RKO (cell line): ENCODE measurements around the gene SH2D3A.
"Not testable (repeated sequence)": the region's sequence is repeated elsewhere in the genome, so short reads cannot be mapped to it uniquely, and the experiment has no call there.

ENCODE experiments used
- DNase-seq: peaks from one replicate; pipeline ENCODE4 v3.0.0-alpha.2; 2016; ENCODE audit warnings: low spot score

Gene SH2D3A

DNA sequence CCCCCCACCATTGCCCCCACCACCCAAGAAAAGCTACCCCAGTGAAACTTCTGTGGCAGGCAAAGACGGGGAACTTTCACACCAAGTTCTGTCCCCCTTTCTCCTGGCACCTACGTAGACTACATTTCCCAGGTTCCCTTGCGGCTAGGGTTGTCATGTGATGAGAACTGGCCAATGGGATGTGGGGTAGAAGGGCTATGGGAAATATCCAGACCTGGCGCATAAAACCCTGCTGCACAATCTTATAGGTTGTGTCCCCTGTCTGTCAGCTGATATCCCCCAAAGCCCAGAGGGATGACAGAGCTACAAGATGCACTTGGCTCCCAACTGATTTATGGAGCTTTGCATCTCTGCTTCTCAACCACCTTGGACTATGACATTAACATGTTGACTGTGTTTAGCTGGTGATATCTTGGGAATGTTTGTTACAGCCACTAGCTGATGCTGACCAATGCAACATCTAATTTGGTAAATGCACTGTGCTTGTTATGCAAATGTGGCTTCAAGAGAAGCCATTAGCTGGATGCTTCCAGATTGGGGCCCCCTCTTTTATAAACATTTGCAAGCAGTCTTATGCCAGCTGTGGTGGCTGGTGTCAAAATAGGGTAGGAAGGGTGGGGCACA lies 6.1 kb downstream of the SH2D3A start:
- DNase-seq, result peak; percentile 21

DNA sequence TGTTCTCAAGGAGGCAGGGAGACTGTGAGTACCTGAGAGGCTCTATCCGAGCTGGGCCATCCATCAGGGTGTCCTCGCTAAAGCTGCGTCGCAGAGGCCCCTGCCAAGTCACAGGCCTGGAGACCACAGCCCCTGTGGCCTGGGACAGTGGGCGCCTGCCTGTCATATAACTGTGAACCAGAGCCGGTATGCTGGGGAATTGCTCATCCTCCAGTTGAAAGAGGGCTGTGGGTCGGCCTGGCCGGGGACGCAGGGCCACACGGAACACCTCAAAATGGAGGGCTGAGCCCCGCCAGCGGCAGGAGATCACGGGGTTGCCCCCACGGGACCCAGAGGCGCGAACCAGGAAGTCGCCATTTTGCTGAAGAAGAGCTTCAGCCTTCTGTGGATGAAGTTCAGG lies 6.6 kb downstream of the SH2D3A start:
- no peak for DNase-seq

DNA sequence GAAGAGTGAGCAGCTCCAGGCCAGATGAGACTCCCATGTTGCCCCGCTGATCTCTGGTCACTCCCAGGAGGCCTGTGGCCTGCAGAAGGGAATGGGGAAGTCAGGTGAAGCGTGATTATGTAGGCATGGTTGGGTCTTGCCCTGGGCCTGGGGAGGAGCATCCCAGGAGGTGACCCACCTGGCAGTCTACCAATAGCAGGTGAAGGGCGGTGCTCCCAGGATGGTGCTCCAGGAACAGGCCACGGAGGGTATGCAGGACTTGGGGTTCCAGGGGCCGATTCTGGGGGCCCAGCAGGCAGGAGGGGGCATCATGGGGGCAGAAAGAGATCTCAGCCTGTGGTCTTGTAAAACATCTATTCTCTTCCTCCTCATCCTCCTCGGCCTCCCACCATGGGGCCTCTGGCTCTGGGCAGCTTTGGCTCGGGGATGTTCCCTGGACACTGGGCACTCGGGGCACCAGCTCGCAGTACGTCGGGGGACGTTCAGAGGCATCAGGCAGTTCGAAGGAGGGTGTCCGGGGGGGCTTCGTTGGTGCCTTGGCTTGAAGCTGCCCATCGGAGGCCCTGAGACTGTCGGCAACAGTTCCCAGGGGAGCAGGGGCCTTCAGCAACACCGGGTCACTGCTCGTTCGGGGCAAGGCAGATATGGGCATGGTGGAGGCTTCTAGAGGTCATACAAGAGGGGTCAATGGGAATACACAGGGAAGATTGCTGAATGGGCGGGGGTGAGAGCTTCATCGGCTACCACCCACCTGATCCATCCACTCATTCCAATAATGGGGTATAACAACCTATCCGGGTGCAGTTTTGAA lies 12.4 kb downstream of the SH2D3A start:
- DNase-seq, result no peak

DNA sequence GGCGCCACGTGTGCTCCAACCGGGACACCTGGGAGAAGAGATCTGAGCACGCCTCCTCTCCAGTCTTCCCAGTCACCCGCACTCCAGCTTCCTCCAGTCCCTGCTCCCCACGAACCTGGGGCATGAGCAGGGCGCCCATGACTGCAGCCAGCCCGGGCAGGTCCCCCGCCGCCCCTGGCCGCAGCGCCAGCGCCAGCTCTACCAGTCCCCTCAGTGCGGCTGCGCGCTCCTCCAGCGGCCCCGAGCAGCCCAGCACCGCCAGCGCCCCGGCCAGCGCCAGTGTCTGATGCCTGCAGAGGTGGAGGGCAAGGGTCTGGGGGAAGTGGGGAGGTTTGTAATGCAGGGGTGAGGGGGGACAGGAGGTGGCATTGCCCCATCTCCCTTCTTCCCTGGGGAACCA lies 13.1 kb downstream of the SH2D3A start:
- no peak for DNase-seq

DNA sequence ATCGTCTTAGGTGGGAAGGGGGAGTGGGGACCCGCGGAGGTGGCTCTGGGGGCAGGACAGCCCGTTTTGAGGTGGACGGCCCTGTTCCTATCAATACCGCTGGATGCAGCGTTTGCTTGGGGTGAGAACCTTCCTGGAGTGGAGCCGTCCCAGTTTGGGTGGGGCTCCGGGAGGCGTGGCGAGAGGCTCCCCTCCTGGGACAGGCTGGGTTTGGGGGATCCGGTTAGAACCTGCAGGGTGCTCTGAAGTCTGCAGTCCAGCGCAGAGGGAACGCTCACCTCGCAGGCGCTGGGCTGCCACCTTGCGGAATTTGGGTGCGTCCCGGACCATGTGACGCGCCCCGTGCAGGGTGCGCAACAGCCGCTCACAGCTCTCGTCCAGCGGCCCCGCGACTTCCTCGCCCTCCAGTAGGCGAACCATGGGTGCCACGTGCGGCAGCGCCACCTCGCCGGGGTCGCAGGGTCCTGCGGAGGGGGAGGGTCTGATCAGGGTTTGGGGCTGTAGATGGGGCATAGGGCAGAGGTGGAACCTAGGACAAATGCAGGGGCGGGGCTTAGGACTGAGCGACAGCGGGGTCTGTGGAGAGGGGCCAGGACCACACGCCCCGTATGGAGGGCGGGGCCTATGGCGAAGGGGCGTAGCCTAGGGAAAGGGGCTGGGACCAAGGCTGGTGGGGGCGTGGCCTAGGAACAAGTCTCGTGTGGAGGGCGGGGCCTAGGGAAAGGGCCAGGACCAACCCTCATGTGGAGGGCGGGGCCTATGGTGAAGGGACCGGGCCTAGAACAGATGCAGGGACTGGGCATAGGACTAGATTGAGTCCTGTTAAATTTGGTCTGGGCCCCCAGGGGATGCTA lies 13.8 kb downstream of the SH2D3A start:
- DNase-seq, result peak; percentile 45

DNA sequence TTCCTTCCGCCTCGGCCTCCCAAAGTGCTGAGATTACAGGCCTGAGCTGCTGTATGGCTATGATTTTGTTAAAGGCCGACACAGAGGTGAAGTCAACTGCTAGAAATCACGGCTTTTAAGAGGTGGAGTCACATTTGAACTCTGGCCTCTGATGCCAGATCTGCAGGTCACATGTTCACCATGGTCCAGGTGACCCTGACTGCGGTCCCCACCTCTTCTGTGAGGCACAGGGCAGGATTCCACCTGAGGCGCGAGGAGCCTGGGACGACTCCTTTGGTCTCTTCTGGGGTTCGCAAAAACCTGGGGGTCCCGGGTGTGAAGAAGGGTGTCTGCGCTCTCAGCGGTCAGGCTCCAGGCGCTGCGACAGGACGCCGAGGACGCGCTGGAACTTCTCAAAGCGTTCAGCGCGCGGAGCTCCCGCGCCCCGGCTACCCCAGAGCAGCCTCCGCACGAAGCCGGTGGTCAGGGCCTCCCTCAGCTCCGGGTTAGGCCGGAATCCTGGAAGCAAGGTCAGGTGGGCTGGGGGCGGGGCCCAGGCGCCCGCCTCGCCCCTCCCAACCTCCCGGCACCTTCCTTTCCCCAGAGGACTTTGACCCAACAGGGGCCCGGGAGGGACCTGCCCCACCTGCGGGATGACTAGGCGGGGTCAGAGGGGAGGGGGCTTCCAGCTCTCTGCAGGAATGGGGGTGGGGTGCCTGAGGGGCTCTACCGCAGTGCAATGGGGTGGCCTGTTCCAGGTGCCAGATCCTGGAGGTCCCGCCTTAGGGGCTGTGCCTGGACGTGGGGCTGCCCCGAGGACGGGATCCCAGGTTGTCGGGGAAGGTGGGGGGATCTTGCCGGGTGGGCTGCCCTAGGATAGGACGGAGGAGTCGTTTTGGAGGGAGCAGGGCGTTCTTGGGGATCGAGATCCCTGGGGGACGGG lies 14.7 kb downstream of the SH2D3A start:
- DNase-seq, result no peak

DNA sequence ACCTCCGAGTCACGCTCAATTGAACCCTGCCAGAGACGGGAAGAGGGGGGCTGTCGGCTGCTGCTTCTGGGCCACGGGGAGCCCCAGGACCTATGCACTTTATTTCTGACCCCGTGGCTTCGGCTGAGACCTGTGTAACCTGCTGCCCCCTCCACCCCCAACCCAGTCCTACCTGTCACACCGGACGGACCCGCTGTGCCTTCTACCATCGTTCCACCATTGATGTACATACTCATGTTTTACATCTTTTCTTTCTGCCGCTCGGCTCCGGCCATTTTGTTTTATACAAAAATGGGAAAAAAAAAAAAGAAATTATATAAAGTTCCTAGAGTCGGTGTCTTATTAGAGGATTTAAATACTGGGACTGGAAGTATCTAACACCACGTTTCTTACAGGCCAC lies 16.0 kb downstream of the SH2D3A start:
- no peak for DNase-seq

DNA sequence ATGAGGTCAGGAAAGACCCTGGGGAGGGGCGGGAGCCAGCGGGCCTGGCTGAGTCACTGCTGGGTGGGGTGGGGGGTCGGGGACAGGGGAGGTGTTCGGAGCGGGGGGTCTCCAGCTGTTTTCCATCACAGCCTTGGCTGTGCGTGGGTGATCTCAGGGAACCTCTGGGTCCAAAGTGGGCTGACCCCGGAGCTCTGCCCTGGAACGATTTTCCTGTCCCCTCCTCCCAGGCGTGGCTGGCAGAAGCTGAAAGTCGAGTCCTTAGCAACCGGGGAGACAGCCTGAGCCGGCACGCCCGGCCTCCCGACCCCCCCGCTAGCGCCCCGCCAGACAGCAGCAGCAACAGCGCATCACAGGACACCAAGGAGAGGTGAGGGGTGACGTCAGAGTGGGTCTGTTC lies 17.2 kb downstream of the SH2D3A start:
- DNase-seq, result no peak

DNA sequence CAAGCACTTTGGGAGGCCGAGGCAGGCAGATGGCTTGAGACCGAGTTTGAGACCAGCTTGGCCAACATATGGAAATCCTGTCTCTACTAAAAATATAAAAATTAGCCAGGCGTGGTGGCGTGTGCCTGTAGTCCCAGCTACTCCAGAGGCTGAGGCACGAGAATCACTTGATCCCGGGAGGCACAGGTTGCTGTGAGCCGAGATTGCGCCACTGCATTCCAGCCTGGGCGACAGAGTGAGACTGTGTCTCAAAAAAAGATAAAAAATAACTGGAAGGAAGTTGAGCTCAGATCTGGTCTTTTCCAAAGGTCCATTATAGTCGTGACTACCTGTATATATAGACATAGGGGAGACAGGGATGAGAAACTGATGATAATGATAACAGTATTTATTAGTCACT lies 18.7 kb downstream of the SH2D3A start:
- DNase-seq, result not testable (repeated sequence)

DNA sequence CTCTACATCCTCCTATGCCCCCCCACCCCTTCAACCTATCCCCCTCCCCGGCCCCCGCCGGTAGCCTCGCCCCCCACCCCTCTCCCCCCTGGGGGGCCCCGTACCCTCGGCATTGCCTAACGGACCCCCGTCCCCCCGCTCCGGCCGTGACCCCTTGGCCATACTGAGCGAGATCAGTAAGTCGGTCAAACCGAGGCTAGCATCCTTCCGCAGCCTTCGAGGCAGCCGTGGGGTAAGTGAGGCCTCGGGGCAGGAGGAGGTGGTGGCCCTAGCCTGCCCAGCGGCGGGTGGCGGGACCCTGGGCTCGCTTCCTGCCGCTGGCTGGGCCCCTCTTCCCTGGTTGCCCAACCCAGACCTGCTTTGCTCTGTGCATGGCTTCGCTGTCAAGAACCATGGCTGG lies 21.3 kb downstream of the SH2D3A start:
- DNase-seq, result no peak

DNA sequence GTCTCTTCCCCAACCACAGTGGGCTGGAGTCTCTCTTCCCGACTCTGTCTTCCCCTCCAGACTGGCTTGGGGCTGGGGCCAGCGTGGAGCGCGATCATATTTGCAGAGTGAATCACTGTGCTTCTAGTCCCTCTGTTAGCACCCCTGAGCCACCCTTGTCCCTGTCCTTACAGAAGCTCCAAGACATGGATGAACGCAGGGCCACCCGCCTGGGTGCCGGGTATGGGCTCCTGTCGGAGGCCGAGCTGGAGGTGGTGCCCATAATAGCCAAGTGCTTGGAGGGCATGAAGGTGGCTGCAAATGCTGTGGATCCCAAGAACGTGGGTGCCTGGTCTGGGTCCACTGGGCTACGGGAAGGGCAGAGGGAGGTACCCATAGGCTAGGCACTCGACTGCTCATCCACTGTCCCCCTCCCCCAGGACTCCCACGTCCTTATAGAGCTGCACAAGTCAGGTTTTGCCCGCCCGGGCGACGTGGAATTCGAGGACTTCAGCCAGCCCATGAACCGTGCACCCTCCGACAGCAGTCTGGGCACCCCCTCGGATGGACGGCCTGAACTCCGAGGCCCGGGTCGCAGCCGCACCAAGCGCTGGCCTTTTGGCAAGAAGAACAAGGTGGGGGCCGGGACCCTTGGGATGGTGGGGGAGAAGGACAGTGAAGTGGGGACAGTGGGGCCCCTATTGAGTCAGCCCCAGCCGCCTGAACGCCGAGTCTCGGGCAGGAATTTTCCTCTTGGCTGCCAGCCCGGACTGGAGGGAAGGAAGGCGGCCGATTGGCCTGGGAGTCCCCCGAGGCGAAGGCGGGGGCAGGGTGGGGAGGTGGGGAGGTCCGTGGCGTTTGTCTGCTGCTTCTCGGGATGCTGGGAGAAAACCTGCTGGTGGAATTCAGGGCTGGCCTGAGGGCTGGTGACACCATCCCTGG lies 22.6 kb downstream of the SH2D3A start:
- no peak for DNase-seq

DNA sequence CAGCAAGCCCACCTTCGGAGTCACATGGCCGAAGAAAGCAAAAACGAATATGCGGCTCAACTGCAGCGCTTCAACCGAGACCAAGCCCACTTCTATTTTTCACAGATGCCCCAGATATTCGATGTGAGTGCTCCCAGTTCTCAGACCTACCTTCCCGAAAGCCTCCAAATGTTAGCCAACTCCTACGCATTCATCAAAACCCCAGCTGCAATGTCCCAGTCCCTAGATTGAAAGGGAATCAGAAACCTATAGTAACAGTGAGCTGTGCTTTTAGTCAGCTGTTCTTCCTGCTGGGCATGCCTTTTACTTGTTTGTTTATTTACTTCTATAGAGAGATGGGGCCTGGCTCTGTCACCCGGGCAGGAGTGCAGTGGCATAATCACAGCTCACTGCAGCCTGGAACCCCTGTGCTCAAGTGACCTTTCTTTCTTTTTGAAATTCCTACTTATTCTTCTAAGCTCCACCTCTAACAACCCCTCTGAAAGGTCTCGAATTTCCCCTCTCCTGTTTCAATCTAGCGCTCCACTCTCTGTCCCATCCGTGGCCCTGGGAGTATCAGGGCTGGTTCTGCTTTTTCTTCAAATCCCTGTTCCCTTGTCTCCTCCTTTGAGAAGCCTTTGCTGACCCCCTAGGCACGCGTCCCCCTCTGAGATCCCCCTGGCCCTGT lies 23.4 kb downstream of the SH2D3A start:
- no peak for DNase-seq

DNA sequence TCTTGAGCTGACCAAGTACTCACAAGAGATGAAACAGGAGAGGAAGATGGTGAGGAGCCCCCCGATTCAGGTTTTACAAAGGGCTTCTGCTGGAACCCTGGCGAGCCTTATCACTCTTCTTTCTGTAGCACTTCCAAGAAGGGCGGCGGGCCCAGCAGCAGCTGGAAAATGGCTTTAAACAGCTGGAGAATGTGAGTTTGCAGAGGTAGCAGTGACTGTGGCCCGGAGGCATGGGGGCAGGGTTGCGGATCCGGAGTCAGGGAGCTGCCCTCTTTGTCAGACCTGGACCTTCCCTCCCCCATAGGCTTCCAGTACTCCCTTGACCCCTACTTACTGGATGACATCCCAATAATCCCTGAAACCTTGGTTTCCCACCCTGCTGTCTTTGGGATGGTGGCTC lies 24.2 kb downstream of the SH2D3A start:
- DNase-seq, result no peak

DNA sequence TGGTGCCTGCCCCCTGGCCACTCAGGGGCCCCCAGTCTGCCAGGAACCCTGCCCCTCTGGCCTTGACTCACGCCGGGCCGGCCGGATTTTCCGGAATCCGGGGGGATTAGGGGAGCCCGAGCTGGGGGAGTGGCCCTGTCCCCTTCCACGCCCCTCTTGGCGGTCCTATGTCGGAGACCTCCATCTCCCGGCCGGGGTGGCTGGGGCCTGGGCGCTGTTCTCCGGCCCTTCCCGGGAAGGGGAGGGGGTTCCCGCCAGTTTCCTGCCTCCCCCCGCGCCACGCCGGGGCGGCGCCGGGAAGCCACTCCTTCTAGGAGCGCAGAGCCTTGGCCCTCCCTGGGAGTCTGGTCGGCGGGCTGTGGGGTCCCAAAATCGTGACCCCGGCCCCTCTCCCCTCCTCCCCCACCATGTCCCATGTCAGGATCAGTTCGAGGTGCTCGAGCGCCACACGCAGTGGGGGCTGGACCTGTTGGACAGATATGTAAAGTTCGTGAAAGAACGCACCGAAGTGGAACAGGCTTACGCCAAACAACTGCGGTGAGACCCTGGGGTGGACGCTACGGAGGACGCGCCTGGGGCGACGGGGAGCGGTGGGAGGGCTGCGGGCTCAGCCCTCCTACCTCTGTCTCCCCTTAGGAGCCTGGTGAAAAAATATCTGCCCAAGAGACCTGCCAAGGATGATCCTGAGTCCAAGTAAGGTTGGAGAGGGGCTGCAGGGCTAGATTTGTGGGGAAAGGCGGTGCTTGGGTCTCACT lies 26.5 kb downstream of the SH2D3A start:
- peak; percentile 66 for DNase-seq

DNA sequence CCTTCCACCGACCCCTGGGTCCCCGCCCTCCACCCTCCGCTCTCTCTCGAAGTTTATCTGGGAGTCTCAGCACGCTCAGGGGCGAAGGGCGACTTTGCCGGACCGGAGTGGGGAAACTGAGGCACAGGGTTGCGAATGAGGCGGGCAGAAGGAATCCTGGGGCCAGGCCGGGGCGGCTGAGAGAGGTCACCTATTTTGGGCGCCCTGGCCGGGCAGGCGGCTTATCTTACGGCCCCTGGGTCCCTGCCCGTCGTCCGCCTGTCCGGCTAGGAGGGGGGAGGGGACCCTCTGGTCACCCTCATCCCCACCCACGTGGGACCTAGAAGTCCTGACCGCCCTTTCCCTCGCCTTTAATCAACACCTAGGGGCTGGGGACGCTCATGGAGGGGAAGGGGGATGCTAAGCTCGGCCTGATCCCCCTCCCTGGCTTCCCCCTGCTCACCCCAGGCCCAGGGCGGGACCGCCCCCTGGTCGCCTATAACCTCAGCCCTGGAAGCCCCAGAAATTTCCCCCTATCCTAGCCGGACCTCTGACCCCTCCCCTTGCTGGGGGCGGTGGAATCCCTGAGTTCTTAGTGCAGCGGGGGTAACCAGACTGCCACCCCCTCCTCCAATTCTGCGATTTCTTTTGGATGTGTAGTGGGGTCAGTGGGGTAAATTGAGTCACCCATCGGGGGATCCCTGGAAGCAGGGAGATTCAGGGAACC lies 27.2 kb downstream of the SH2D3A start:
- DNase-seq, result peak; percentile 38

DNA sequence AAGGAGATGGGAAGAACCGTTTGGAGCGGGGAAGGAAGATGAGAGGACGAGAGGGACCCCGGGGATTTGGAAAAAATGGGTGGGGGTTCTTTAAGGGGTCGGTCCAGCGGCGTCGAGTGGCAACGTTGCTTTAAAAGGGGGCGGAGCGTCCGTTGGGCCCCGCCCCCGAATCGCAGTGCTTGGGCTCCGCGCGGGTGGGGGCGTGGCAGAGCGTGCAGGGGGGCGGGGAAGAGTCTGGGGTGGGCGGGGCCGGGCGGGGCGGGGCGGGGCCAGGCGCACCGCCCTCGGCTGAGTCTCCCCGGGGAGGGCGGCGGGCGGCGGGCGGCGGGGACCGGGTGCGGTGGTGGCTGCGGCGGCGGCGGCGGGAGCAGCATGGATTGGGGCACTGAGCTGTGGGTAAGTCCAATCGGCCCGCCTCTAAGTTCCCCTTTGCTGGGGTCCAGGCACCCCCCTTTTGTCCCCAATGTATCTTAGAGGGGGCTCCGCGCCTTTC lies 27.8 kb downstream of the SH2D3A start, which contains the start of gene TRIP10:
TSS of gene TRIP10 (plus strand) at position 291 of the 493 bp plus-strand sequence. CDS start at position 373, 82 bp downstream.
- peak; percentile 80 for DNase-seq

DNA sequence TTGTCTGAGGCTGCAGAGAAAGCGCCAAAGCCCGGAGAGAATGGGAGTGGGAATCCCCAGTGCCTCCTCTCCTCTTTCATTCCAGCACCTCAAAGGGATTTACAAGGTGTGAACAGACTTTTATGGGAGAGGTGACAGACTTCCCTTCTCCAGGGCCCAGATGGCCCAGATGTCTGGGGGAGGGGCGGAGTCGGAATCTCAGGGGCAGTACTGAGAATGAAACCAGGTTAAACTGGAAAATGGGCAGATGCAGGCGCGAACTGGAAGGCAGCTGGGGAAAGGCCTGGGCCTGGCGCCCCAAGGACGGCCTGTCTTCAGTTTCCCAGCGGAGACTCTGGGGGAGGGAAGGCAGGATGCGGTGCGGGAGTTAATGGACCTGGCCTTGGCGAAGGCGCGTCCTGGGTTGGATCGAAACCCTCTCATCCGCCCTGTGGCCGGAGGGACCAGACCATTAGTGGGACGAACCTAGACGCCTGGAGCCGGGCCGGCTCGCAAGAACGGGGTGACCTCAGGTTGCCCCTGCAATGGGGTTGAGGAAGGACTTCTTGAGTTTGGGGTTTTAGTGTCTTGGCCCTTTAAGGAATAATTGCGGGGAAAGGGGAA lies 28.3 kb downstream of the SH2D3A start:
- no peak for DNase-seq
